HepG2 (cell line): ENCODE measurements around the gene VCL. TPM values are rescaled to one million over a fixed set of nuclear protein-coding genes. Genes with fewer than 3 reads are reported as not detected.

Experiments used
- ATAC-seq: fragments of 200-7000 bp; cut with Tn5 transposase; 3 replicates; pipeline ENCODE4 v1.9.1; 2020; ENCODE audit warnings: mild to moderate bottlenecking, moderate library complexity
- BruUV-seq: library from RNA; stranded (reverse); fragments of 400-500 nt; replicated peaks from 2 replicates; lab custom pipeline; 2021; lab: Mats Ljungman, UMichigan
- CTCF ChIA-PET: fragments of 300-600 bp; formaldehyde crosslinking; extraction: SDS; loops from one replicate; lab custom pipeline; 2021; ENCODE audit warnings: low total read pairs, inconsistent platforms, low intra/inter-chr PET ratio; lab: Yijun Ruan, JAX
- POLR2A ChIA-PET: fragments of 350-600 bp; sonication (Branson Sonifier 250); formaldehyde crosslinking; loops from one replicate; lab custom pipeline; 2020; ENCODE audit warnings: antibody characterized with exemption, inconsistent platforms; lab: Yijun Ruan, JAX
- DNase-seq: peaks from one replicate; pipeline ENCODE4 v3.0.0-alpha.2; 2015; ENCODE audit warnings: low spot score
- FAIRE-seq: peaks from 3 replicates; lab custom pipeline; 2011; peaks lifted over from hg19 to GRCh38; lab: Jason Lieb, UNC
- H2AFZ ChIP-seq: one replicate; pipeline ENCODE4 v1.6.1; 2011; ENCODE audit warnings: low read length, inconsistent platforms
- H3K27ac ChIP-seq: fragments of 300-600 bp; 3 replicates; pipeline ENCODE4 v1.8.0; 2011; ENCODE audit warnings: mixed run types, mild to moderate bottlenecking, mixed read lengths, low read length, inconsistent platforms; ENCODE audit not compliant: insufficient read depth; ENCODE audit errors: extremely low read length
- H3K27me3 ChIP-seq, 2 experiments: fragments of 200-600 bp in 1 of 2; 2 replicates in 1 of 2; 3 replicates in 1 of 2; pipeline versions ENCODE4 v1.6.0 to v1.8.0; 2011; ENCODE audit warnings: low read length in 2 of 2, mild to moderate bottlenecking in 2 of 2, moderate library complexity in 2 of 2, inconsistent platforms in 1 of 2; ENCODE audit not compliant: insufficient read depth in 2 of 2, control insufficient read depth in 1 of 2
- H3K36me3 ChIP-seq, 2 experiments: fragments of 200-600 bp in 1 of 2; replicated peaks in 1 of 2; 2 replicates in 1 of 2; 3 replicates in 1 of 2; pipeline versions ENCODE4 v1.5.1 to v1.8.0; 2011; ENCODE audit warnings: low read length in 2 of 2, inconsistent platforms in 1 of 2; ENCODE audit not compliant: insufficient read depth in 2 of 2, control insufficient read depth in 1 of 2
- H3K4me1 ChIP-seq: 2 replicates; pipeline ENCODE4 v1.5.1; 2012; ENCODE audit warnings: low read length, inconsistent platforms; ENCODE audit not compliant: insufficient read depth
- H3K4me2 ChIP-seq: 2 replicates; pipeline ENCODE4 v1.6.0; 2011; ENCODE audit warnings: low read depth, low read length, inconsistent platforms
- H3K4me3 ChIP-seq, 3 experiments: fragments of 200-600 bp in 1 of 3; sonication (generic), shearing (Covaris generic) in 1 of 3; replicated peaks in 1 of 3; 2 replicates each; pipeline ENCODE4 v1.5.1; 2011 to 2016; ENCODE audit warnings: low read length in 3 of 3, inconsistent platforms in 2 of 3, low read depth in 2 of 3, mild to moderate bottlenecking in 2 of 3, control low read depth in 1 of 3, mixed read lengths in 1 of 3; ENCODE audit not compliant: insufficient read depth in 1 of 3
- H3K79me2 ChIP-seq: one replicate; pipeline ENCODE4 v1.6.1; 2011; ENCODE audit warnings: low read length, inconsistent platforms; ENCODE audit not compliant: insufficient read depth
- H3K9ac ChIP-seq: 2 replicates; pipeline ENCODE4 v1.6.0; 2011; ENCODE audit warnings: mild to moderate bottlenecking, low read depth, low read length, inconsistent platforms; ENCODE audit not compliant: insufficient read depth
- H3K9me3 ChIP-seq: 2 replicates; pipeline ENCODE4 v1.5.1; 2012; ENCODE audit warnings: mild to moderate bottlenecking, low read length
- H4K20me1 ChIP-seq: 2 replicates; pipeline ENCODE4 v1.6.0; 2011; ENCODE audit warnings: inconsistent platforms, mild to moderate bottlenecking, low read length, moderate library complexity; ENCODE audit not compliant: insufficient read depth
- ATF5 ChIP-seq: sonication (generic); formaldehyde crosslinking; IDR thresholded peaks from 2 replicates; pipeline ENCODE4 v1.4.0; 2020; ENCODE audit warnings: mild to moderate bottlenecking, low read depth, missing genetic modification reagents
- SATB2 ChIP-seq: sonication (generic); formaldehyde crosslinking; IDR thresholded peaks from 2 replicates; pipeline ENCODE4 v1.5.0; 2020; ENCODE audit warnings: missing genetic modification reagents
- ZBTB44 ChIP-seq: sonication (generic); formaldehyde crosslinking; IDR thresholded peaks from 2 replicates; pipeline ENCODE4 v1.4.0; 2020; ENCODE audit warnings: missing genetic modification reagents
- ZNF563 ChIP-seq: sonication (generic); formaldehyde crosslinking; IDR thresholded peaks from 2 replicates; pipeline ENCODE4 v1.8.0; 2022; ENCODE audit warnings: mild to moderate bottlenecking, moderate library complexity, missing genetic modification reagents
- ZNF7 ChIP-seq: IDR thresholded peaks from 2 replicates; pipeline ENCODE4 v1.6.1; 2016; ENCODE audit warnings: missing biosample characterization, missing genetic modification reagents
- ZNF790 ChIP-seq: sonication (generic); formaldehyde crosslinking; IDR thresholded peaks from 2 replicates; pipeline ENCODE4 v1.8.0; 2022; ENCODE audit warnings: missing genetic modification reagents, mild to moderate bottlenecking, borderline replicate concordance
- WGBS: methylation state at CpG from one replicate; pipeline ENCODE4 v1.1.6; 2017; ENCODE audit warnings: low lambda C conversion rate; 5-methylcytosine and 5-hydroxymethylcytosine counted together
- in situ Hi-C: cut with HindIII; loops from 2 replicates; pipeline ENCODE4 v1.10.0; 2017; ENCODE audit warnings: low pct_unique_long_range_greater_than_20kb; ENCODE audit not compliant: extremely low pct_ligation_motif_present
- intact Hi-C: fragments of 100-400 bp; cut with micrococcal nuclease; formaldehyde crosslinking; loops from one replicate; pipeline ENCODE4 v1.10.0; 2022; ENCODE audit not compliant: unreplicated experiment
- polyA plus RNA-seq, 8 experiments: library from polyadenylated mRNA; depleted of rRNA in 3 of 8; stranded (reverse) in 7 of 8; unstranded in 1 of 8; fragments of >200 nt; fragmentation: Illumina TruSeq in 4 of 8; extraction: Trizol in 4 of 8; gene quantifications; 2 replicates each; pipeline versions ENCODE4 v1.2.1 to v1.2.3, GENCODE V29; 2011 to 2016; ENCODE audit warnings: low read depth in 4 of 8, missing spikeins in 1 of 8, mixed read lengths in 1 of 8; ENCODE audit not compliant: insufficient read depth in 1 of 8
- total RNA-seq, 5 experiments: library from RNA; depleted of rRNA; stranded (reverse); fragments of >200 nt; fragmentation: Illumina TruSeq; extraction: Trizol; gene quantifications; 2 replicates each; pipeline ENCODE4 v1.2.3, GENCODE V29; 2016; ENCODE audit warnings: low read depth in 1 of 5
- TF ChIP-seq, protein P1 (sequence below): sonication (generic); formaldehyde crosslinking; IDR thresholded peaks from 2 replicates; pipeline ENCODE4 v1.4.0; 2020; ENCODE audit warnings: missing genetic modification reagents, borderline replicate concordance

VCL gene
- total and polyA plus RNA-seq, 2 of the 13 experiments (the other 11 are each of a cell fraction or from before 2014, with no cell fraction given), result 17.3 to 26.9 TPM

DNA sequence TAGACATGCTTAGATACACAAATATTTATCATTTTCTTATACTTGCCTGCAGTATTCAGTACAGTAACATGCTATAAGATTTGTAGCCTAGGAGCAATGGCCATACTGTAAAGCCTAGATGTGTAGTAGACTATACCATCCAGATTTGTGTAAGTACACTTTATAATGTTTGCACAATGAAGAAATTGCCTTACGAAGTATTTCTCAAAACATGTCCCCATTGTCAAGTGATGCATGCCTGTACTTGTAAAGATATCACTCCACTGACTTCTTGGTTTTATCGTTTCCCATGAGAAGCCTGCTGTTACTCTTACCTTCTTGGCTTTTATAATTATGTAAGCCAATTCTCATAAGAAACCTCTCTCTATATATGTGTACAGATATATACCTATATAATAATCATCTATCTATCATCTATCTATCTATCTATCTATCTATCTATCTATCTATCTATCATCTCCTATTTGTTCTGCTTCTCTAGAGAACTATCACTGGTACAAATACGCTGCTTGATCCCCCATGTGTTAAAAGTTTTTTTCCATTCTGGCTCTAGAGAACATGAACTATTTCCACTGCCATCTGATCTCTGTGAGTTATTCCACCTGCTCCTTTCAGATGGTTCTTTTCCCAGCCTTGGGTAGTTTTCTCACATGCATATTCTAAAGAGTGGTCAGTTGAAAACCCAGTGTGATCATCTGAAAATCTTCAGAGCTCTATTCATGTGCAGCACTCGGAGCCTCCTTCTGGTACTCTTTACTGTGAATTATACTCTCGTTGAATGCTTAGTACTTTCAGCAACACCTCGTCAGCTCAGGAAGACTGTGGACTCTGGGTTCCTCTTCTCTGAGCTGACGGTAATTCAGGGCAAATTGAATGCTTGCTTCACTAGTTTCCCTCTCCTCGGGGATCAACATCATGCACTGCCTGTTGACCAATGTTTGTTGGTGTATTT lies 14.5 kb upstream of the VCL start:
- no peaks in the 10 kb centered on the region for H3K9me3 ChIP-seq
- H3K4me2 ChIP-seq, result peak overlapping the region; percentile 61
- intact Hi-C loops (no loop called here), in situ Hi-C loops (no loop called here)
- H3K79me2 ChIP-seq, result no peaks in the 10 kb centered on the region
- ChIA-PET CTCF (no interaction called here), POLR2A (no interaction called here)
- TF ChIP-seq ZBTB44 (CRISPR knock-in tag) (no peak), ATF5 (CRISPR knock-in tag) (no peak), ZNF7 (CRISPR knock-in tag) (no peak), ZNF790 (no peak), ZNF563 (CRISPR knock-in tag) (no peak), SATB2 (CRISPR knock-in tag) (no peak)
- TF ChIP-seq, protein P1, sequence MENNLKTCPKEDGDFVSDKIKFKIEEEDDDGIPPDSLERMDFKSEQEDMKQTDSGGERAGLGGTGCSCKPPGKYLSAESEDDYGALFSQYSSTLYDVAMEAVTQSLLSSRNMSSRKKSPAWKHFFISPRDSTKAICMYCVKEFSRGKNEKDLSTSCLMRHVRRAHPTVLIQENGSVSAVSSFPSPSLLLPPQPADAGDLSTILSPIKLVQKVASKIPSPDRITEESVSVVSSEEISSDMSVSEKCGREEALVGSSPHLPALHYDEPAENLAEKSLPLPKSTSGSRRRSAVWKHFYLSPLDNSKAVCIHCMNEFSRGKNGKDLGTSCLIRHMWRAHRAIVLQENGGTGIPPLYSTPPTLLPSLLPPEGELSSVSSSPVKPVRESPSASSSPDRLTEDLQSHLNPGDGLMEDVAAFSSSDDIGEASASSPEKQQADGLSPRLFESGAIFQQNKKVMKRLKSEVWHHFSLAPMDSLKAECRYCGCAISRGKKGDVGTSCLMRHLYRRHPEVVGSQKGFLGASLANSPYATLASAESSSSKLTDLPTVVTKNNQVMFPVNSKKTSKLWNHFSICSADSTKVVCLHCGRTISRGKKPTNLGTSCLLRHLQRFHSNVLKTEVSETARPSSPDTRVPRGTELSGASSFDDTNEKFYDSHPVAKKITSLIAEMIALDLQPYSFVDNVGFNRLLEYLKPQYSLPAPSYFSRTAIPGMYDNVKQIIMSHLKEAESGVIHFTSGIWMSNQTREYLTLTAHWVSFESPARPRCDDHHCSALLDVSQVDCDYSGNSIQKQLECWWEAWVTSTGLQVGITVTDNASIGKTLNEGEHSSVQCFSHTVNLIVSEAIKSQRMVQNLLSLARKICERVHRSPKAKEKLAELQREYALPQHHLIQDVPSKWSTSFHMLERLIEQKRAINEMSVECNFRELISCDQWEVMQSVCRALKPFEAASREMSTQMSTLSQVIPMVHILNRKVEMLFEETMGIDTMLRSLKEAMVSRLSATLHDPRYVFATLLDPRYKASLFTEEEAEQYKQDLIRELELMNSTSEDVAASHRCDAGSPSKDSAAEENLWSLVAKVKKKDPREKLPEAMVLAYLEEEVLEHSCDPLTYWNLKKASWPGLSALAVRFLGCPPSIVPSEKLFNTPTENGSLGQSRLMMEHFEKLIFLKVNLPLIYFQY (CRISPR knock-in tag), result no peak
- DNase-seq (no peak), FAIRE-seq (no peak), ATAC-seq (no peak; the same call in 2 of the 3 replicates)
- WGBS, result 22% methylated on average over 8 of the region's 8 CpGs
- H3K36me3 ChIP-seq, result no peaks in the 10 kb centered on the region
- no peak overlapping the region for H3K4me3 ChIP-seq
- BruUV-seq, result no TSS peak
- H3K9ac ChIP-seq, result no peak overlapping the region
- no peaks in the 10 kb centered on the region for H4K20me1 ChIP-seq
- H2AFZ ChIP-seq, result peak overlapping the region; percentile 49
- H3K4me1 ChIP-seq, result no peaks in the 10 kb centered on the region
- H3K27ac ChIP-seq, result no peak overlapping the region
- no peaks in the 10 kb centered on the region for H3K27me3 ChIP-seq
